ENCODE data around the gene CYP51A1. TPM values are rescaled to one million over a fixed set of nuclear protein-coding genes. Genes with fewer than 3 reads are reported as not detected.
"Not testable (repeated sequence)": the region's sequence is repeated elsewhere in the genome, so short reads cannot be mapped to it uniquely, and the experiment has no call there.

CYP51A1 gene
- total RNA-seq, 1 experiment from 2014 or later: 80.0 TPM

- Histone ChIP-seq H2BK12ac (ENCODE audit: insufficient read length, low read depth, low read length) (no peak overlapping the region), H2BK120ac (ENCODE audit: low read depth, low read length, poor library complexity, severe bottlenecking) (no peak overlapping the region), H3K4me2 (ENCODE audit: insufficient read depth, insufficient read length, low read length) (no peak overlapping the region), H2BK15ac (ENCODE audit: low read depth, low read length) (no peak overlapping the region), H3K79me2 (ENCODE audit: insufficient read depth, low read length) (no peaks in the 10 kb centered on the region), H2BK20ac (ENCODE audit: low read depth, low read length, poor library complexity, severe bottlenecking) (no peak overlapping the region), H2AK5ac (ENCODE audit: insufficient read length, low read length) (no peak overlapping the region), H3T11ph (ENCODE audit: low read length) (no peak overlapping the region), H3K27ac (ENCODE audit: insufficient read length, low read depth, low read length) (no peak overlapping the region), H4K8ac (replicated peaks; ENCODE audit: insufficient read length, low read depth, low read length) (no peak overlapping the region), H3K9ac (ENCODE audit: extremely low read depth, insufficient read length, low read length) (no peak overlapping the region), H2AFZ (ENCODE audit: low read length) (no peak overlapping the region), H3K79me1 (ENCODE audit: insufficient read depth, low read depth, low read length, poor library complexity, severe bottlenecking) (no peaks in the 10 kb centered on the region), H3K4me1 (ENCODE audit: insufficient read depth, low read length) (no peaks in the 10 kb centered on the region), H3K27me3 (ENCODE audit: insufficient read depth, low read length) (no peaks in the 10 kb centered on the region), H4K5ac (ENCODE audit: insufficient read length, low read depth, low read length) (no peak overlapping the region), H3K56ac (ENCODE audit: insufficient read length, low read depth, low read length) (no peak overlapping the region), H4K20me1 (ENCODE audit: control insufficient read depth, insufficient read depth, insufficient read length) (no peaks in the 10 kb centered on the region), H3K23me2 (ENCODE audit: insufficient read length, low read depth, low read length, poor library complexity, severe bottlenecking) (no peaks in the 10 kb centered on the region), H3K14ac (ENCODE audit: insufficient read depth, low read length) (no peak overlapping the region), H3K18ac (ENCODE audit: insufficient read length, low read depth, low read length) (no peak overlapping the region), H3K4ac (ENCODE audit: low read depth, low read length) (no peak overlapping the region), H4K91ac (ENCODE audit: insufficient read length, low read depth, low read length) (no peak overlapping the region), H3K9me3 (ENCODE audit: control insufficient read depth, low read depth, low read length) (no peaks in the 10 kb centered on the region), H3K23ac (ENCODE audit: insufficient read length, low read depth, low read length) (no peak overlapping the region), H2BK5ac (ENCODE audit: insufficient read length, low read length) (no peak overlapping the region)
- no peak for DNase-seq
- Mint-ChIP-seq H3K36me3 (ENCODE audit: insufficient read depth in 1 of 3, low read depth in 3 of 3) (peaks cover 0 to 2% (median 0%) of the 10 kb centered on the region in 3 experiments; a peak in 2 of 7 replicates), H3K27me3 (ENCODE audit: low read depth) (peaks cover 13% of the 10 kb centered on the region), H3K27ac (no peak overlapping the region), H3K9me3 (peaks cover 2 to 4% of the 10 kb centered on the region in 2 experiments), H3K4me1 (peaks cover 5 to 6% of the 10 kb centered on the region in 2 experiments; a peak in 1 of 4 replicates), H3K4me3 (no peak overlapping the region)
- TF ChIP-seq CTCF (conservative IDR thresholded peaks at IDR 0.05): no peak
Observed at GRCh38 chr7:92177362-92177761, 43.1 kb upstream of the CYP51A1 start.

- no CpG with 5 or more reads among the region's 2 CpGs for WGBS (ENCODE audit: extremely low coverage, insufficient read length, low lambda C conversion rate)
- H3K79me2 ChIP-seq (ENCODE audit: insufficient read depth, low read length); H3K4me2 ChIP-seq (ENCODE audit: insufficient read depth, insufficient read length, low read length); H4K8ac ChIP-seq (replicated peaks; ENCODE audit: insufficient read length, low read depth, low read length); H2AK5ac ChIP-seq (ENCODE audit: insufficient read length, low read length); H3K4ac ChIP-seq (ENCODE audit: low read depth, low read length); H3K4me1 Mint-ChIP-seq; H3K23ac ChIP-seq (ENCODE audit: insufficient read length, low read depth, low read length); H4K20me1 ChIP-seq (ENCODE audit: control insufficient read depth, insufficient read depth, insufficient read length); H3K23me2 ChIP-seq (ENCODE audit: insufficient read length, low read depth, low read length, poor library complexity, severe bottlenecking); H3K27ac Mint-ChIP-seq; H4K91ac ChIP-seq (ENCODE audit: insufficient read length, low read depth, low read length); H3K4me3 Mint-ChIP-seq; H3T11ph ChIP-seq (ENCODE audit: low read length); H3K36me3 Mint-ChIP-seq (ENCODE audit: insufficient read depth in 1 of 3, low read depth in 3 of 3); H3K9ac ChIP-seq (ENCODE audit: extremely low read depth, insufficient read length, low read length); H3K4me1 ChIP-seq (ENCODE audit: insufficient read depth, low read length); H3K18ac ChIP-seq (ENCODE audit: insufficient read length, low read depth, low read length); H4K5ac ChIP-seq (ENCODE audit: insufficient read length, low read depth, low read length); H2BK15ac ChIP-seq (ENCODE audit: low read depth, low read length); H3K27me3 ChIP-seq (ENCODE audit: insufficient read depth, low read length); H2BK5ac ChIP-seq (ENCODE audit: insufficient read length, low read length); H3K56ac ChIP-seq (ENCODE audit: insufficient read length, low read depth, low read length); H3K9me3 ChIP-seq (ENCODE audit: control insufficient read depth, low read depth, low read length); H3K9me3 Mint-ChIP-seq; H3K14ac ChIP-seq (ENCODE audit: insufficient read depth, low read length); H2BK120ac ChIP-seq (ENCODE audit: low read depth, low read length, poor library complexity, severe bottlenecking); H2BK20ac ChIP-seq (ENCODE audit: low read depth, low read length, poor library complexity, severe bottlenecking); H3K79me1 ChIP-seq (ENCODE audit: insufficient read depth, low read depth, low read length, poor library complexity, severe bottlenecking); H2AFZ ChIP-seq (ENCODE audit: low read length); DNase-seq; H2BK12ac ChIP-seq (ENCODE audit: insufficient read length, low read depth, low read length); H3K27me3 Mint-ChIP-seq (ENCODE audit: low read depth); H3K27ac ChIP-seq (ENCODE audit: insufficient read length, low read depth, low read length): not testable (repeated sequence)
Observed at GRCh38 chr7:92169529-92169928, 35.3 kb upstream of the CYP51A1 start.

Data from H9 (cell line).